ENCODE data around the gene CXCR6.

The CXCR6 gene

GRCh38 chr3:45988362-45988761 lies 45.1 kb downstream of the CXCR6 start (continued):
- TF ChIP-seq PBX3 (CRISPR knock-in tag; IDR thresholded peaks at IDR 0.05), result no peak
- no peak for TF ChIP-seq EGR2 (tag by site-specific recombination; IDR thresholded peaks at IDR 0.05; ENCODE audit: low read depth)
- no peak for TF ChIP-seq ZNF571 (tag by site-specific recombination; IDR thresholded peaks at IDR 0.05)
- TF ChIP-seq ZNF626 (tag by site-specific recombination; IDR thresholded peaks at IDR 0.05), result no peak
- no peak for TF ChIP-seq TSHZ1 (tag by site-specific recombination; IDR thresholded peaks at IDR 0.05; ENCODE audit: borderline replicate concordance)
- TF ChIP-seq ZNF211 (tag by site-specific recombination; IDR thresholded peaks at IDR 0.05; ENCODE audit: low read depth), result no peak

DNA sequence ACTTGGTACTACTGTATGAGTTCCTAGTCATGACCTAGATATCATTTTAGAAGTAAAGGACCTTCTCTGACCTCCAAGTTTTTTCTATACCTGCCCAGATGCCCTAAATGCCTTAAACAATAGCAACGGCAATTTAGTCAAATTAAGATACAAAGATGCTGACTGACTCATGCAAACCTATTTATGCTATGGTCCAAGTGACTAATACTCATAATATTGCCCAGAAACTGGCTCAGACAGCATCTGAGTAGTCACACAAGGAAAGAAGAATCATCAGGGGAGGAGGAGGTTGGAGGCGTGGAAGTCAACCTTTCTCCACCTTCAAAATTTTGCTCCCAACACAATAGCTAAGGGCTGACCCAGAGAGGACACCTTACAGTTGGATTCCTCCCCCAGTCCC lies 45.5 kb downstream of the CXCR6 start:
- H3K4me3 ChIP-seq (ENCODE audit: low read depth, low read length), result no peak overlapping the region
- CTCF ChIA-PET, result no interaction called here
- H3K4me1 ChIP-seq (ENCODE audit: control insufficient read depth, insufficient read depth, low read length), result peaks cover 6% of the 10 kb centered on the region; the same call in 1 of the 2 replicates
- H3K9me3 ChIP-seq (ENCODE audit: control insufficient read depth, insufficient read depth, low read depth, low read length), result no peaks in the 10 kb centered on the region
- H3K27ac ChIP-seq (ENCODE audit: extremely low read depth, low read depth, low read length), result no peak overlapping the region
- peaks cover 0 to 22% of the 10 kb centered on the region in 2 experiments; a peak in 1 of 3 replicates for H3K36me3 ChIP-seq (ENCODE audit: control insufficient read depth in 2 of 2, insufficient read depth in 1 of 2, low read length in 2 of 2)
- POLR2A ChIA-PET, result no interaction called here
- TF ChIP-seq BCL11A (tag by site-specific recombination; IDR thresholded peaks at IDR 0.05; ENCODE audit: low read depth) (no peak), ZBTB21 (tag by site-specific recombination; IDR thresholded peaks at IDR 0.05) (no peak), ZNF488 (tag by site-specific recombination; IDR thresholded peaks at IDR 0.05) (no peak), ZEB2 (tag by site-specific recombination; IDR thresholded peaks at IDR 0.05) (no peak), PRDM1 (tag by site-specific recombination; IDR thresholded peaks at IDR 0.05) (no peak), ZNF473 (tag by site-specific recombination; IDR thresholded peaks at IDR 0.05) (no peak), ZNF239 (tag by site-specific recombination; IDR thresholded peaks at IDR 0.05) (no peak), KLF1 (tag by site-specific recombination; IDR thresholded peaks at IDR 0.05) (no peak), ZNF138 (tag by site-specific recombination; IDR thresholded peaks at IDR 0.05; ENCODE audit: borderline replicate concordance) (no peak), PRDM2 (tag by site-specific recombination; IDR thresholded peaks at IDR 0.05; ENCODE audit: borderline replicate concordance) (no peak), ZBTB11 (tag by site-specific recombination; conservative IDR thresholded peaks at IDR 0.05; ENCODE audit: low read depth) (no peak), ZFP69B (tag by site-specific recombination; IDR thresholded peaks at IDR 0.05) (no peak), KLF16 (tag by site-specific recombination; IDR thresholded peaks at IDR 0.05) (no peak)
- TF ChIP-seq, protein P1, sequence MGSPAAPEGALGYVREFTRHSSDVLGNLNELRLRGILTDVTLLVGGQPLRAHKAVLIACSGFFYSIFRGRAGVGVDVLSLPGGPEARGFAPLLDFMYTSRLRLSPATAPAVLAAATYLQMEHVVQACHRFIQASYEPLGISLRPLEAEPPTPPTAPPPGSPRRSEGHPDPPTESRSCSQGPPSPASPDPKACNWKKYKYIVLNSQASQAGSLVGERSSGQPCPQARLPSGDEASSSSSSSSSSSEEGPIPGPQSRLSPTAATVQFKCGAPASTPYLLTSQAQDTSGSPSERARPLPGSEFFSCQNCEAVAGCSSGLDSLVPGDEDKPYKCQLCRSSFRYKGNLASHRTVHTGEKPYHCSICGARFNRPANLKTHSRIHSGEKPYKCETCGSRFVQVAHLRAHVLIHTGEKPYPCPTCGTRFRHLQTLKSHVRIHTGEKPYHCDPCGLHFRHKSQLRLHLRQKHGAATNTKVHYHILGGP (tag by site-specific recombination; IDR thresholded peaks at IDR 0.05), result no peak
